Body of pancreas (tissue), 4 donors: ENCODE data around the gene TMTC4. TPM values are rescaled to one million over a fixed set of nuclear protein-coding genes. Genes with fewer than 3 reads are reported as not detected.
"Not testable (repeated sequence)": the region's sequence is repeated elsewhere in the genome, so short reads cannot be mapped to it uniquely, and the experiment has no call there.

Experiments used
- ATAC-seq: fragments of 150-250 bp; one replicate; pipeline ENCODE4 v1.9.1; 2016
- DNase-seq, 4 donors: peaks; one replicate each; pipeline ENCODE4 v3.0.0-alpha.2; 2019
- H3K27ac ChIP-seq, 4 donors: fragments of 200-600 bp; sonication (generic); 1 replicate in 3 of 4; 2 replicates in 1 of 4; pipeline versions ENCODE4 v1.5.1 to v1.6.1; 2016 to 2019; ENCODE audit warnings: mild to moderate bottlenecking in 1 of 4, mixed read lengths in 1 of 4, moderate library complexity in 1 of 4
- H3K27me3 ChIP-seq, 2 donors: fragments of 200-600 bp; sonication (generic); one replicate each; pipeline ENCODE4 v1.6.0; 2016; ENCODE audit warnings: mild to moderate bottlenecking in 1 of 2
- H3K36me3 ChIP-seq, 2 donors: fragments of 200-600 bp; sonication (generic); replicated peaks in 1 of 2; 2 replicates each; pipeline ENCODE4 v1.5.1; 2016; ENCODE audit warnings: low read depth in 2 of 2; ENCODE audit not compliant: insufficient read depth in 1 of 2
- H3K4me1 ChIP-seq: fragments of 200-600 bp; sonication (generic); one replicate; pipeline ENCODE4 v1.6.0; 2016
- H3K4me3 ChIP-seq, 2 donors: fragments of 200-600 bp; sonication (generic); 1 replicate in 1 of 2; 2 replicates in 1 of 2; pipeline ENCODE4 v1.5.1; 2016 to 2019
- H3K9me3 ChIP-seq, 3 donors: fragments of 200-600 bp; sonication (generic); 1 replicate in 2 of 3; 2 replicates in 1 of 3; pipeline ENCODE4 v1.5.1; 2016
- CTCF ChIP-seq, 7 experiments: fragments of 450-650 bp in 4 of 7; fragments of 200-600 bp in 3 of 7; sonication (generic) in 3 of 7; IDR thresholded peaks; one replicate each; pipeline ENCODE4 v1.5.1; 2016 to 2019; ENCODE audit warnings: antibody characterized with exemption in 7 of 7
- POLR2A ChIP-seq, 3 donors: fragments of 450-650 bp; IDR thresholded peaks; one replicate each; pipeline ENCODE4 v1.6.1; 2016; ENCODE audit warnings: antibody characterized with exemption in 3 of 3, mild to moderate bottlenecking in 2 of 3
- WGBS, 2 donors: methylation state at CpG; one replicate each; pipeline ENCODE4 v1.1.5; 2017; 5-methylcytosine and 5-hydroxymethylcytosine counted together
- intact Hi-C: fragments of 100-400 bp; cut with DNase I; formaldehyde crosslinking; loops from one replicate; pipeline ENCODE4 v1.15.1; 2023
- total RNA-seq, 2 donors: library from RNA; depleted of rRNA; stranded (reverse); fragments of >200 nt; gene quantifications; one replicate each; pipeline ENCODE4 v1.1.0, GENCODE V29; 2016

The TMTC4 gene
- total RNA-seq, 2 donors from 2014 or later = 18.5 to 27.5 TPM

GRCh38 chr13:100620792-100621191 is 53.8 kb downstream of the TMTC4 start:
- Histone ChIP-seq H3K27ac (no peak overlapping the region), H3K4me3 (no peak overlapping the region), H3K9me3 (no peaks in the 10 kb centered on the region), H3K4me1 (no peaks in the 10 kb centered on the region), H3K27me3 (no peaks in the 10 kb centered on the region), H3K36me3 (peaks cover 0 to 7% of the 10 kb centered on the region in 2 donors)
- 87 to 95% methylated on average over 4 of the region's 4 CpGs for WGBS, 2 donors
- DNase-seq = no peak
- TF ChIP-seq CTCF (IDR thresholded peaks at IDR 0.05) (no peak), POLR2A (IDR thresholded peaks at IDR 0.05) (no peak)
- no peak for ATAC-seq
- intact Hi-C loops = no loop called here

GRCh38 chr13:100619940-100620339 is 54.7 kb downstream of the TMTC4 start:
- no peaks in the 10 kb centered on the region for H3K4me1 ChIP-seq
- no peak for ATAC-seq

GRCh38 chr13:100618897-100619296 is 55.7 kb downstream of the TMTC4 start:
- 97 to 100% methylated on average over 7 to 22 of the region's 24 CpGs for WGBS, 2 donors
- ATAC-seq, H3K4me1 ChIP-seq, H3K4me3 ChIP-seq, H3K36me3 ChIP-seq, DNase-seq, H3K27ac ChIP-seq, H3K9me3 ChIP-seq, H3K27me3 ChIP-seq, intact Hi-C loops: not testable (repeated sequence)

More at GRCh38 chr13:100619940-100620339, 54.7 kb downstream of the TMTC4 start:
- no peak for TF ChIP-seq CTCF (IDR thresholded peaks at IDR 0.05)
- no peak for TF ChIP-seq POLR2A (IDR thresholded peaks at IDR 0.05)
- 95 to 96% methylated on average over 2 of the region's 2 CpGs for WGBS, 2 donors
- no peak overlapping the region for H3K27ac ChIP-seq
- intact Hi-C loops = no loop called here
- no peaks in the 10 kb centered on the region for H3K27me3 ChIP-seq
- no peak for DNase-seq
- no peak overlapping the region for H3K4me3 ChIP-seq
- H3K36me3 ChIP-seq = peaks cover 0 to 2% of the 10 kb centered on the region in 2 donors
- no peaks in the 10 kb centered on the region for H3K9me3 ChIP-seq

GRCh38 chr13:100613031-100613430 is 61.6 kb downstream of the TMTC4 start:
- no peak overlapping the region for H3K4me3 ChIP-seq
- no peaks in the 10 kb centered on the region for H3K27me3 ChIP-seq
- H3K4me1 ChIP-seq = peaks cover 12% of the 10 kb centered on the region
- ATAC-seq (no peak), DNase-seq (no peak)
- no peaks in the 10 kb centered on the region for H3K36me3 ChIP-seq
- WGBS, 2 donors = 71 to 78% methylated on average over 5 of the region's 5 CpGs
- no peak overlapping the region for H3K27ac ChIP-seq
- TF ChIP-seq CTCF (IDR thresholded peaks at IDR 0.05) (no peak), POLR2A (IDR thresholded peaks at IDR 0.05) (no peak)
- no peaks in the 10 kb centered on the region for H3K9me3 ChIP-seq
- intact Hi-C loops = no loop called here

GRCh38 chr13:100611678-100612492 is 62.7 kb downstream of the TMTC4 start:
- Histone ChIP-seq H3K4me1 (peaks cover 12% of the 10 kb centered on the region), H3K27ac (peak overlapping the region in 2 of 4 donors; percentile 13 to 38)
- TF ChIP-seq POLR2A (IDR thresholded peaks at IDR 0.05) (no peak), CTCF (IDR thresholded peaks at IDR 0.05) (no peak)

More at GRCh38 chr13:100611678-100612492, 62.7 kb downstream of the TMTC4 start:
- H3K27me3 ChIP-seq = no peaks in the 10 kb centered on the region
- peak in 3 of 4 donors; percentile 17 to 27 (median 22) for DNase-seq
- peak; percentile 69 for ATAC-seq
- H3K36me3 ChIP-seq = no peaks in the 10 kb centered on the region
- H3K4me3 ChIP-seq = no peak overlapping the region
- WGBS, 2 donors = 40 to 66% methylated on average over 9 of the region's 9 CpGs
- intact Hi-C loops = no loop called here
- H3K9me3 ChIP-seq = no peaks in the 10 kb centered on the region
